ENCODE results near the gene NEDD9.

NEDD9 gene

DNA sequence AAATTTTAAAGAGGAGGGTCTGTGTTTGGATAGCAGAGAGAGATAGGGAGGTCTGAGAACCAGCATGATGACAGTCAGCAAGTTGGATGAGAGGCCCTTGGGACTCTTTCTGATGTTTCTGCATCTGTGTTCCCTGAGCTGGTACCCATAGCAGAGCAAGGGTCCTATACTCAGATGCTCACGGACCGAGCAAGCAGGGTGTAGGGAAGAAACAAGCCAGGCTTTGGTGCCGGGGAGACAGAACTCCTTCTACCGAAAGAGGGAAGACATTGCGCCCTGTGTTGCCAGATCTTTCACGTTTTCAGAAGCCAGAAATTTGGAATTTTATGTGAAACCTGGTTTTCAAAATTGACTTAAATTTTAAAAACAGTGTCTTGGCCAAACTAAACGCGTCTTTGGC, 34.6 kb downstream of the NEDD9 start:
- no peaks in the 10 kb centered on the region for H3K27me3 ChIP-seq (ENCODE audit: insufficient read depth, low read length, poor library complexity)

DNA sequence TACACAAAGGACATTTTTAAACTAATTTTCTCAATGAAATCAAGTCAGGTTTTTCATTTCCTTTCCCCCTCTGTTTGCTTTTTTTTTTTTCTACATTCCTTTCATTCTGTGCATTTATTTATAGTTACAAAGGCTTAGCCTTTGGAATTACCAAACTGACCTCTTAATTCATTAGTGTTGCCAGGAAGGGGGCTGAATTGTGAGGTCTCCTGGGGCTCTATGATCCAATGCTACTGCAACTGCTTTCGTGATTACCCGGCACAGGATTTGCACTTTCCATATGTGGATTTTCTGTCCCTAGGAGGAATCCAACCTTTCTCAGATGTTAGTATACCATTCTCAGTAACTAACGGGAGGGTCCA, 35.3 kb downstream of the NEDD9 start:
- no peak overlapping the region for H3K56ac ChIP-seq (ENCODE audit: low read length)
- no peak overlapping the region for H4K5ac ChIP-seq (ENCODE audit: low read length)
- H2BK15ac ChIP-seq (replicated peaks; ENCODE audit: low read depth): no peak overlapping the region
- peak overlapping the region; percentile 83 for H3K27ac ChIP-seq (ENCODE audit: low read depth, low read length)
- no peak overlapping the region for H2BK5ac ChIP-seq (ENCODE audit: low read length)
- WGBS (ENCODE audit: extremely low coverage, insufficient coverage, low lambda C conversion rate): no CpG with 5 or more reads among the region's 3 CpGs
- H3K4ac ChIP-seq (ENCODE audit: low read depth, low read length): no peak overlapping the region
- H2AK5ac ChIP-seq (ENCODE audit: low read length): no peak overlapping the region
- no peak overlapping the region for H2BK120ac ChIP-seq (ENCODE audit: low read depth, low read length)
- H3K79me1 ChIP-seq (ENCODE audit: low read length): no peaks in the 10 kb centered on the region
- H3K36me3 ChIP-seq (ENCODE audit: control insufficient read depth, insufficient read depth, low read length): no peaks in the 10 kb centered on the region
- H3K27me3 ChIP-seq (ENCODE audit: insufficient read depth, low read length, poor library complexity): no peaks in the 10 kb centered on the region
- no peaks in the 10 kb centered on the region for H3K79me2 ChIP-seq (ENCODE audit: control insufficient read depth, insufficient read depth, low read length)
- peaks cover 11% of the 10 kb centered on the region for H3K4me1 ChIP-seq (ENCODE audit: control insufficient read depth, low read depth, low read length)
- H3K18ac ChIP-seq (ENCODE audit: low read length): peak overlapping the region; percentile 91
- DNase-seq: no peak
- H3K4me2 ChIP-seq (ENCODE audit: low read length): no peak overlapping the region
- H3K9ac ChIP-seq (ENCODE audit: low read length): no peak overlapping the region
- no peak overlapping the region for H3K4me3 ChIP-seq (ENCODE audit: low read length)
- no peak overlapping the region for H3K23ac ChIP-seq (ENCODE audit: low read length)
- no peak overlapping the region for H4K8ac ChIP-seq (ENCODE audit: low read depth, low read length)

More for the DNA sequence above, 34.6 kb downstream of the NEDD9 start:
- Histone ChIP-seq H3K9ac (ENCODE audit: low read length) (no peak overlapping the region), H3K4me3 (ENCODE audit: low read length) (no peak overlapping the region), H2BK120ac (ENCODE audit: low read depth, low read length) (no peak overlapping the region), H3K79me2 (ENCODE audit: control insufficient read depth, insufficient read depth, low read length) (no peaks in the 10 kb centered on the region), H2BK15ac (replicated peaks; ENCODE audit: low read depth) (no peak overlapping the region), H3K4me2 (ENCODE audit: low read length) (no peak overlapping the region), H3K4ac (ENCODE audit: low read depth, low read length) (no peak overlapping the region), H4K8ac (ENCODE audit: low read depth, low read length) (no peak overlapping the region), H2BK5ac (ENCODE audit: low read length) (no peak overlapping the region), H3K56ac (ENCODE audit: low read length) (no peak overlapping the region), H3K79me1 (ENCODE audit: low read length) (no peaks in the 10 kb centered on the region), H3K36me3 (ENCODE audit: control insufficient read depth, insufficient read depth, low read length) (no peaks in the 10 kb centered on the region), H3K23ac (ENCODE audit: low read length) (no peak overlapping the region), H3K4me1 (ENCODE audit: control insufficient read depth, low read depth, low read length) (peaks cover 14% of the 10 kb centered on the region), H3K27ac (ENCODE audit: low read depth, low read length) (no peak overlapping the region), H3K18ac (ENCODE audit: low read length) (peak overlapping the region; percentile 11), H4K5ac (ENCODE audit: low read length) (no peak overlapping the region), H2AK5ac (ENCODE audit: low read length) (no peak overlapping the region)
- WGBS (ENCODE audit: extremely low coverage, insufficient coverage, low lambda C conversion rate): no CpG with 5 or more reads among the region's 8 CpGs
- no peak for DNase-seq

DNA sequence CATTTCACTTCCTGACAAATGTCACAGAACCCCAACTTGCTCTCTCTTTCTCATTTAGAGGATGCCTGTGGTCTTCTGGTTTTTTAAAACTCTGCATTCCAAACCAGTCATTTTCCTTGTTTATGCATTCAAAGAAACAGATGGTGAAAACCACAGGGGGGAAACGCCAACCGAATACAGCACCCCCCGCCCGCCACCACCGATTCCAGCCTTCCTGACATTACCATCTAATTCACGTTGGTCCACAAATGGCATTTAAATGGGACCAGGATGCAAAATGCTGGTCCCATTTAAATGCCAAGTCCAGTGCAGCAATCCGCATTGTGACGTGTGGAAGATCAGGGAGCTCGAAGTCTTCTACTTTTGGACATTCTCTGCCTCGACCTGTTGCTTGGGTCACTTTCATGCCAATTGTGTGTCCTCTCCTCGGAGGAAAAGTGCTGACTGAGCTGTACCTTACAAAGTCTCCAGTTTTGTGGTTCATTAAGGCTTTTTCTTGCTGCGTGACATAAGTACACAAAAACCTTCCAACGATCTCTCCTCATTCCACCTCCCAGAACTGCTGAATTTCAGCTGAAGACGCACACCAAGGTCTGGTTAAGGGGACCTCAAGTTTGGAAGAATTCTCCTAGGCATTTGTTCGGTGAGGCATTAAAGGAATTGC, 35.8 kb downstream of the NEDD9 start:
- no peak overlapping the region for H2BK5ac ChIP-seq (ENCODE audit: low read length)
- no peak overlapping the region for H3K9ac ChIP-seq (ENCODE audit: low read length)
- no peak overlapping the region for H3K4me3 ChIP-seq (ENCODE audit: low read length)
- no peak overlapping the region for H3K23ac ChIP-seq (ENCODE audit: low read length)
- no peak overlapping the region for H3K4ac ChIP-seq (ENCODE audit: low read depth, low read length)
- no peaks in the 10 kb centered on the region for H3K27me3 ChIP-seq (ENCODE audit: insufficient read depth, low read length, poor library complexity)
- H2BK120ac ChIP-seq (ENCODE audit: low read depth, low read length): no peak overlapping the region
- no CpG with 5 or more reads among the region's 15 CpGs for WGBS (ENCODE audit: extremely low coverage, insufficient coverage, low lambda C conversion rate)
- H2AK5ac ChIP-seq (ENCODE audit: low read length): no peak overlapping the region
- DNase-seq: peak; percentile 51
- peak overlapping the region; percentile 83 for H3K27ac ChIP-seq (ENCODE audit: low read depth, low read length)
- H3K79me2 ChIP-seq (ENCODE audit: control insufficient read depth, insufficient read depth, low read length): no peaks in the 10 kb centered on the region
- no peaks in the 10 kb centered on the region for H3K36me3 ChIP-seq (ENCODE audit: control insufficient read depth, insufficient read depth, low read length)
- peak overlapping the region; percentile 11 for H3K56ac ChIP-seq (ENCODE audit: low read length)
- H3K4me2 ChIP-seq (ENCODE audit: low read length): no peak overlapping the region
- peak overlapping the region; percentile 91 for H3K18ac ChIP-seq (ENCODE audit: low read length)
- no peak overlapping the region for H2BK15ac ChIP-seq (replicated peaks; ENCODE audit: low read depth)
- no peak overlapping the region for H4K8ac ChIP-seq (ENCODE audit: low read depth, low read length)
- peaks cover 11% of the 10 kb centered on the region for H3K4me1 ChIP-seq (ENCODE audit: control insufficient read depth, low read depth, low read length)
- H4K5ac ChIP-seq (ENCODE audit: low read length): no peak overlapping the region
- no peaks in the 10 kb centered on the region for H3K79me1 ChIP-seq (ENCODE audit: low read length)

DNA sequence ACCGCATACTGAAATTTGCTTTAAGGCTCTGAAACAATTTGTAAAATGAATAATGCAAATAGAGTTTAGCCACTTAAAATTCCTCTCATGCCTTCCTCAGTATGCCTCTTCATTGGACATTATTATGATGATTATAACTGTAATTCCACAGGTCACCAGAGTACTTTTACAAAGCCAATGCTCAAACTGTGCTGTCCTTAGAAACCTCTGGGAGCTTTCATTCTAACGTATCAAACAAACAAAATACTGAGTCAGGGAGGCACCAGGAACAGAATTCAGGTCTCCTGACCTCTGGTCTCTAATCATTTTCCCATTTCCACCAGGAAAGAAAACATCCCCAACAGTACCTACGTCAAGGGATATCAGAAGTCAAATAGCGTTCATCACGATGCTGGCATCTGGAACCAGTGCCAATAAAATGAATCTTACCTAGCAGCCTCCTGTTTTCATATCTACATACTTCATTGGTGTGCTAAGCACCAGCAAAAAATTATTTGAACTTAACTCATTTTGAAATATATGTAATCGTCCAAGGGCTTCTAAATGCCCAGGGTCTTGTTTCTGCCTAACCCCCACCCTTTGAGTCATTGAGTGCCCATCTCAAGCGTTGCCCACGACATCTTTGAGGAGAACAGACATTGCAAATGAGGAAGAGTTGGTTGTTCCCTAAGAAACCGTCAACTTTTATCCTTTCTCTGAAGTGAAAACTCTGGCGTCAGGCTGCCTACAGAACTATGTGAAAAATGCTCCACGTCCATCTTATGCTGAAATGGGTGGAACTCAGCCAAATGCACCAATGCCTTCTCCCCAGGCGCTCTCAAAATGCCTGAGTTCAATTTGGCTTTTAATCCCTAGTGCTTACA, 37.9 kb downstream of the NEDD9 start:
- H3K36me3 ChIP-seq (ENCODE audit: control insufficient read depth, insufficient read depth, low read length): no peaks in the 10 kb centered on the region
- WGBS (ENCODE audit: extremely low coverage, insufficient coverage, low lambda C conversion rate): no CpG with 5 or more reads among the region's 12 CpGs

DNA sequence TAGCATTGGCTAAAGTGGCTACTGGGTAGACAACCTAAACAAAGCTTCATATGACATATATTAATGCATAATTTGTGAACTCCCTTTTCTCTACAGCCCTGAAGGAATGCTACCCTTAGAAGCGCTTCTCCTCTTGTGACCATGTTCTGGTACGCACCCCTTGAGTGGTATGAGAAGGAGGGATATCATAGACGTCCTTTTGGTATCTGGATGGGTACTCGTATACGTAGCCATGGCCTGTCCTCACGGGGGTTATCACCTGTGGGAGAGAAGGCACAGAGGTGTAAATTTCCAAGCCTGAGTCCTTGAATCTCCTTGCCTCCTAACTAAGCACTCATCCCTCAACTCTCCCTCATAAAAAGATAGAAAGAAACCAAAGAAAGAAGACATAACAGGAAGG, 39.0 kb downstream of the NEDD9 start:
- Histone ChIP-seq H3K9ac (ENCODE audit: low read length) (no peak overlapping the region), H2AK5ac (ENCODE audit: low read length) (no peak overlapping the region), H3K79me1 (ENCODE audit: low read length) (no peaks in the 10 kb centered on the region), H3K4ac (ENCODE audit: low read depth, low read length) (no peak overlapping the region), H4K5ac (ENCODE audit: low read length) (no peak overlapping the region), H4K8ac (ENCODE audit: low read depth, low read length) (no peak overlapping the region), H3K4me3 (ENCODE audit: low read length) (no peak overlapping the region), H2BK120ac (ENCODE audit: low read depth, low read length) (no peak overlapping the region), H3K4me2 (ENCODE audit: low read length) (no peak overlapping the region), H3K4me1 (ENCODE audit: control insufficient read depth, low read depth, low read length) (peaks cover 11% of the 10 kb centered on the region), H3K56ac (ENCODE audit: low read length) (no peak overlapping the region), H3K27ac (ENCODE audit: low read depth, low read length) (no peak overlapping the region), H2BK5ac (ENCODE audit: low read length) (no peak overlapping the region), H3K79me2 (ENCODE audit: control insufficient read depth, insufficient read depth, low read length) (no peaks in the 10 kb centered on the region), H3K23ac (ENCODE audit: low read length) (no peak overlapping the region), H3K27me3 (ENCODE audit: insufficient read depth, low read length, poor library complexity) (no peaks in the 10 kb centered on the region), H3K36me3 (ENCODE audit: control insufficient read depth, insufficient read depth, low read length) (no peaks in the 10 kb centered on the region), H3K18ac (ENCODE audit: low read length) (no peak overlapping the region), H2BK15ac (replicated peaks; ENCODE audit: low read depth) (no peak overlapping the region)
- no CpG with 5 or more reads among the region's 6 CpGs for WGBS (ENCODE audit: extremely low coverage, insufficient coverage, low lambda C conversion rate)
- DNase-seq: no peak

More for the DNA sequence above, 37.9 kb downstream of the NEDD9 start:
- Histone ChIP-seq H3K27me3 (ENCODE audit: insufficient read depth, low read length, poor library complexity) (no peaks in the 10 kb centered on the region), H3K4ac (ENCODE audit: low read depth, low read length) (no peak overlapping the region), H2BK15ac (replicated peaks; ENCODE audit: low read depth) (no peak overlapping the region), H4K5ac (ENCODE audit: low read length) (no peak overlapping the region), H2AK5ac (ENCODE audit: low read length) (no peak overlapping the region), H3K4me3 (ENCODE audit: low read length) (no peak overlapping the region), H3K4me2 (ENCODE audit: low read length) (no peak overlapping the region), H3K18ac (ENCODE audit: low read length) (no peak overlapping the region), H3K56ac (ENCODE audit: low read length) (no peak overlapping the region), H4K8ac (ENCODE audit: low read depth, low read length) (no peak overlapping the region), H3K23ac (ENCODE audit: low read length) (no peak overlapping the region), H3K79me2 (ENCODE audit: control insufficient read depth, insufficient read depth, low read length) (no peaks in the 10 kb centered on the region), H3K79me1 (ENCODE audit: low read length) (no peaks in the 10 kb centered on the region), H3K27ac (ENCODE audit: low read depth, low read length) (peak overlapping the region; percentile 65), H3K4me1 (ENCODE audit: control insufficient read depth, low read depth, low read length) (peaks cover 11% of the 10 kb centered on the region), H2BK120ac (ENCODE audit: low read depth, low read length) (peak overlapping the region; percentile 19), H3K9ac (ENCODE audit: low read length) (no peak overlapping the region), H2BK5ac (ENCODE audit: low read length) (no peak overlapping the region)
- peak; percentile 56 for DNase-seq

Data from mesendoderm (in vitro differentiated cells).